HG02571 (cell line): ENCODE measurements around the gene SPTBN5.

ENCODE experiments used
- ATAC-seq: cut with Tn5 transposase; IDR thresholded peaks from one replicate; pipeline ENCODE4 v1.9.1; 2021; ENCODE audit warnings: mild to moderate bottlenecking, moderate library complexity; ENCODE audit not compliant: unreplicated experiment

SPTBN5 gene

GRCh38 chr15:41809526-41810220 lies 84.2 kb downstream of the SPTBN5 start:
- no peak for ATAC-seq

- ATAC-seq, result no peak
Measured at GRCh38 chr15:41809121-41809520, 84.7 kb downstream of the SPTBN5 start.

GRCh38 chr15:41806291-41807181 lies 87.3 kb downstream of the SPTBN5 start:
- no peak for ATAC-seq

- ATAC-seq, result no peak
Measured at GRCh38 chr15:41805711-41806110, 88.1 kb downstream of the SPTBN5 start.

DNA sequence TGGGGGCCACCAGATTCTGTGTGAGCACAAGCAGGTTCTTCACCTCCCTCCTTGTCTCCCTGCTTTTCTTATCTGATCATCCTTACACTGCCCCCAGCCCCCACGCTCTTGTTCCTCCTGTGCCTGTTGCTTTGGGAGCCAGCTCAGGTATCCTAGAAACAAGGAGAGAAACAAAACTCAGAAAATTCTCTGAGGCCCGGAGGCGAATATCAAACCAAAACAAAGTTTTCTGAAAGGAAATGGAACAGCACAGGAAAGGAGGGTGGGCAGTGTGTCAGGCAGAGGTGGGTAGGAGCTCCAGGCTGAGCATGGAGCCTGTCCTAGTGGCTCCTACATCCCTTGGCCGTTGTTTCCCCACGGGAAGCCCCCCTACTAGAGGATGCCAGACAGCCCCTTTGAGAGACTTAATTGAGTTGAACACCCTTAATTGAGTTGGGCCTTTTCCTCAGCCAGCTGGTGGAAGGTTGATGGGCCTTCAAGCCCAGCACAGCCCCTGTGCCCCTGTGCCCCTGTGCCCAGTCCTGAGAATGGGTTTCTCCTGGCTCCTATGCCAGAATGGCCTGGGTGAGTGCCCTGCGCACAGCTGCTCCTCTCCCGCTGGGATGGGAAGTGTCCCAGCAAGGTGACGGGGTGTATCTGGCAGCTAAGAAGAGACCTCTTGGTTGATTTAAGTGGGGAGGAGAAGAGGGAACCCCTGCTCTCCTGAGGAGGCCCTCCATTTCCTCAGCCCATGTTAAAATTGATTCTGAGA lies 88.8 kb downstream of the SPTBN5 start:
- no peak for ATAC-seq

GRCh38 chr15:41804361-41804760 lies 89.5 kb downstream of the SPTBN5 start:
- ATAC-seq, result no peak

- no peak for ATAC-seq
Measured at GRCh38 chr15:41801850-41802455, 91.9 kb downstream of the SPTBN5 start.

DNA sequence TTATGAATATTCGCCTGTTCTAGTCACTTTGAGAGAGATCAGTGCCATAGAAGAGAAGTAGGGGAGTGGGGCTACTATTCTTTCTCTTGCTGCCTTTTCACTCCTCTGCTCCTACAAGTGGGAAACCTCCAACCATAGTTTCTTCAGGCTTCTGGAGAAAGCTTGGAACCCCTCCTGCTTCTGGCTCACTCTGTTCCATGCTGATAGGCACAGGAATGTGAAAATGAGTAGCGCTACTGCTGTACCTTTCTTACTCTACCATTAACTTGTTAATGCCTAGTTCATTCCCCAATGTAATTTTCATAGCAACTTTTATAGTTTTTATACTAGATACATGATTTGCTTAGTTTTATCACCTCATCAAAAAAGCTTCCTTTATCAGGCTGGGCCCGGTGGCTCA lies 92.7 kb downstream of the SPTBN5 start:
- no peak for ATAC-seq

GRCh38 chr15:41799488-41799805 lies 94.4 kb downstream of the SPTBN5 start:
- no peak for ATAC-seq

DNA sequence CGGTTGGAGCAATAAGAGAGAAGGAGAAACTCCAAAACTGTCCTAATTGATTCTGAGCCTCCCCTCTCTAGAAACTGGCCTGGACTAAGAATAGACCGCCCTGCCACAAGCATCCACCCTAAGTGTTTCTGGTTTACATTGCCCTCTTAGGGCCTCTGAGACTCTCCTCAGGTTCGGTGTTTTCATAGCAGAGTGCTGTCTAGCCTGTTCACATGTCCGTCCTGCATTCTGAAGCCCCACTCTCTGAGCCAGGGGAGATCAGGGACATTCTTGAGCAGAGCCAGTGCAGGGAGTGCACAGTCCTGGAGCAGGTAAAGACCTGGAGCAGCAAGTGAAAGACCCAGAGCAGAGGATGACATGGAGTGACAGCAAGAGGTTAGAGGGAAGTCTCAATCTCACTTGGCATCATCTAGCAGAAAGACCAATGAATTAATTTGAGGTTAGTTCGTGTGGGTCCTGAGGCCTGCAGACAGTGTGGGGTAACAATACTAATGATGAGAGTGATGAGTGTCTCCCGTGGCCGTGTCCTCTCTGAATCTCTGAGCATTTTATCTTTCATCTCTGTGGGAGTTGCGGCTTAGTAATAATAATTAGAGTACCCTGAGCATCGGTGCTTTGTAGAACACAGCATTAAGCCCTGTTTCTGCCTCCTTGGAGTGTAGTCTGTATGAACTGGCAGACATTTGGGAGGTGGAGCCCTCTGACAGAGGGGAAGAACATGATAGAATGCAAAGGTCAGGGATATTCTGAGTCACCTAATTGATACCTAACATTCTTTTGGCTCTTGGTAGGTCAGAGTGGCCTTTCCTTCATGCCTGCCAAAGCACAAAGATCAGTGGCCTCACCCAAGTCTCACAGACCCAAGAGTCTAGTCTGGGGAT lies 95.0 kb downstream of the SPTBN5 start:
- no peak for ATAC-seq
